H9 (cell line): ENCODE data around the gene PROP1. TPM values are rescaled to one million over a fixed set of nuclear protein-coding genes. Genes with fewer than 3 reads are reported as not detected.

Experiments used
- DNase-seq: peaks from one replicate; pipeline ENCODE4 v3.0.0-alpha.2; 2017
- H2AFZ ChIP-seq: one replicate; pipeline ENCODE4 v1.6.1; 2013; ENCODE audit warnings: mild to moderate bottlenecking, low read length, control low read depth, moderate library complexity
- H2AK5ac ChIP-seq: 2 replicates; pipeline ENCODE4 v1.6.1; 2013; ENCODE audit warnings: low read length, control low read depth, mixed read lengths; ENCODE audit not compliant: insufficient read length
- H2BK120ac ChIP-seq: one replicate; pipeline ENCODE4 v1.6.1; 2013; ENCODE audit warnings: low read depth, mild to moderate bottlenecking, low read length, control low read depth, inconsistent platforms; ENCODE audit not compliant: poor library complexity, severe bottlenecking
- H2BK12ac ChIP-seq: 2 replicates; pipeline ENCODE4 v1.6.1; 2013; ENCODE audit warnings: low read length, control low read depth, mixed read lengths, low read depth; ENCODE audit not compliant: insufficient read length
- H2BK15ac ChIP-seq: 2 replicates; pipeline ENCODE4 v1.6.1; 2013; ENCODE audit warnings: low read depth, low read length, control low read depth
- H2BK20ac ChIP-seq: one replicate; pipeline ENCODE4 v1.6.1; 2013; ENCODE audit warnings: low read depth, mild to moderate bottlenecking, low read length, control low read depth, inconsistent platforms; ENCODE audit not compliant: poor library complexity, severe bottlenecking
- H2BK5ac ChIP-seq: 2 replicates; pipeline ENCODE4 v1.6.1; 2013; ENCODE audit warnings: low read length, control low read depth, mixed read lengths; ENCODE audit not compliant: insufficient read length
- H3K14ac ChIP-seq: 2 replicates; pipeline ENCODE4 v1.6.1; 2013; ENCODE audit warnings: low read length, control low read depth; ENCODE audit not compliant: insufficient read depth
- H3K18ac ChIP-seq: 2 replicates; pipeline ENCODE4 v1.6.1; 2013; ENCODE audit warnings: low read depth, mild to moderate bottlenecking, mixed read lengths, low read length, control low read depth; ENCODE audit not compliant: insufficient read length
- H3K23ac ChIP-seq: 2 replicates; pipeline ENCODE4 v1.6.1; 2013; ENCODE audit warnings: low read length, control low read depth, mixed read lengths, low read depth; ENCODE audit not compliant: insufficient read length
- H3K23me2 ChIP-seq: 2 replicates; pipeline ENCODE4 v1.6.1; 2013; ENCODE audit warnings: low read depth, mild to moderate bottlenecking, mixed read lengths, low read length, control low read depth; ENCODE audit not compliant: insufficient read length, poor library complexity, severe bottlenecking
- H3K27ac ChIP-seq: 2 replicates; pipeline ENCODE4 v1.5.1; 2013; ENCODE audit warnings: low read length, control low read depth, mixed read lengths, low read depth; ENCODE audit not compliant: insufficient read length
- H3K27me3 ChIP-seq: 2 replicates; pipeline ENCODE4 v1.6.1; 2013; ENCODE audit warnings: low read length, control low read depth, inconsistent platforms; ENCODE audit not compliant: insufficient read depth
- H3K4ac ChIP-seq: 2 replicates; pipeline ENCODE4 v1.6.1; 2013; ENCODE audit warnings: low read depth, mild to moderate bottlenecking, control low read depth, inconsistent platforms, low read length, moderate library complexity
- H3K4me1 ChIP-seq: 2 replicates; pipeline ENCODE4 v1.6.1; 2013; ENCODE audit warnings: low read length, control low read depth, inconsistent platforms; ENCODE audit not compliant: insufficient read depth
- H3K4me2 ChIP-seq: 2 replicates; pipeline ENCODE4 v1.6.1; 2013; ENCODE audit warnings: low read length, control low read depth, mixed read lengths; ENCODE audit not compliant: insufficient read length, insufficient read depth
- H3K56ac ChIP-seq: 2 replicates; pipeline ENCODE4 v1.6.1; 2013; ENCODE audit warnings: low read depth, mild to moderate bottlenecking, mixed read lengths, low read length, control low read depth; ENCODE audit not compliant: insufficient read length
- H3K79me1 ChIP-seq: 2 replicates; pipeline ENCODE4 v1.6.1; 2013; ENCODE audit warnings: low read depth, mild to moderate bottlenecking, moderate library complexity, low read length, control low read depth, inconsistent platforms; ENCODE audit not compliant: insufficient read depth, poor library complexity, severe bottlenecking
- H3K79me2 ChIP-seq: 2 replicates; pipeline ENCODE4 v1.6.1; 2013; ENCODE audit warnings: low read length, control low read depth, inconsistent platforms; ENCODE audit not compliant: insufficient read depth
- H3K9ac ChIP-seq: 2 replicates; pipeline ENCODE4 v1.6.1; 2013; ENCODE audit warnings: low read length, control low read depth, mixed read lengths; ENCODE audit not compliant: insufficient read length; ENCODE audit errors: extremely low read depth
- H3K9me3 ChIP-seq: one replicate; pipeline ENCODE4 v1.6.1; 2013; ENCODE audit warnings: low read depth, low read length, inconsistent platforms; ENCODE audit not compliant: control insufficient read depth
- H3T11ph ChIP-seq: one replicate; pipeline ENCODE4 v1.6.1; 2013; ENCODE audit warnings: mild to moderate bottlenecking, low read length, control low read depth, inconsistent platforms
- H4K20me1 ChIP-seq: one replicate; pipeline ENCODE4 v1.6.1; 2013; ENCODE audit not compliant: control insufficient read depth, insufficient read length, insufficient read depth
- H4K5ac ChIP-seq: 2 replicates; pipeline ENCODE4 v1.6.1; 2013; ENCODE audit warnings: low read depth, mild to moderate bottlenecking, mixed read lengths, low read length, control low read depth; ENCODE audit not compliant: insufficient read length
- H4K8ac ChIP-seq: replicated peaks from 2 replicates; pipeline ENCODE4 v1.6.1; 2013; ENCODE audit warnings: low read length, control low read depth, mixed read lengths, low read depth; ENCODE audit not compliant: insufficient read length
- H4K91ac ChIP-seq: 2 replicates; pipeline ENCODE4 v1.6.1; 2013; ENCODE audit warnings: low read depth, mild to moderate bottlenecking, moderate library complexity, mixed read lengths, low read length, control low read depth; ENCODE audit not compliant: insufficient read length
- H3K27ac Mint-ChIP-seq, 3 experiments: 2 replicates in 2 of 3; 3 replicates in 1 of 3; pipeline ENCODE4 v1.8.0; 2020 to 2021; ENCODE audit warnings: mixed read lengths in 3 of 3, mild to moderate bottlenecking in 1 of 3, moderate library complexity in 1 of 3
- H3K27me3 Mint-ChIP-seq: 2 replicates; pipeline ENCODE4 v1.8.0; 2021; ENCODE audit warnings: low read depth, mild to moderate bottlenecking, moderate library complexity, mixed read lengths
- H3K36me3 Mint-ChIP-seq, 3 experiments: 2 replicates in 2 of 3; 3 replicates in 1 of 3; pipeline ENCODE4 v1.8.0; 2020 to 2021; ENCODE audit warnings: low read depth in 3 of 3, mixed read lengths in 3 of 3; ENCODE audit not compliant: insufficient read depth in 1 of 3
- H3K4me1 Mint-ChIP-seq, 2 experiments: 2 replicates each; pipeline ENCODE4 v1.8.0; 2020; ENCODE audit warnings: mixed read lengths in 2 of 2
- H3K4me3 Mint-ChIP-seq, 2 experiments: 2 replicates in 1 of 2; 3 replicates in 1 of 2; pipeline ENCODE4 v1.8.0; 2020 to 2021; ENCODE audit warnings: mild to moderate bottlenecking in 2 of 2, mixed read lengths in 2 of 2, moderate library complexity in 1 of 2
- H3K9me3 Mint-ChIP-seq, 2 experiments: 2 replicates in 1 of 2; 3 replicates in 1 of 2; pipeline ENCODE4 v1.8.0; 2020; ENCODE audit warnings: mild to moderate bottlenecking in 2 of 2, mixed read lengths in 2 of 2, moderate library complexity in 1 of 2
- CTCF ChIP-seq: fragments of 200-600 bp; sonication (generic); conservative IDR thresholded peaks from 3 replicates; pipeline ENCODE4 v1.8.0; 2021; ENCODE audit warnings: antibody characterized with exemption, mild to moderate bottlenecking
- WGBS: extraction: QIAGEN DNeasy Blood & Tissue Kit; methylation state at CpG from one replicate; pipeline ENCODE4 v1.1.7; 2013; ENCODE audit warnings: missing lambda C conversion rate, low lambda C conversion rate, mixed read lengths; ENCODE audit not compliant: insufficient read length; ENCODE audit errors: extremely low coverage; 5-methylcytosine and 5-hydroxymethylcytosine counted together
- total RNA-seq: library from RNA; stranded (reverse); gene quantifications from 2 replicates; pipeline ENCODE4 v1.2.1, GENCODE V29; 2021

Gene PROP1
- total RNA-seq, 1 experiment from 2014 or later = not detected

- no peaks in the 10 kb centered on the region for H3K27me3 ChIP-seq
- DNase-seq = no peak
- H3K79me2 ChIP-seq = no peaks in the 10 kb centered on the region
- no peak overlapping the region for H2AFZ ChIP-seq
- H3K9me3 Mint-ChIP-seq = peaks cover 0 to 4% of the 10 kb centered on the region in 2 experiments; a peak in 2 of 5 replicates
- H3T11ph ChIP-seq = no peak overlapping the region
- no peak overlapping the region for H2BK15ac ChIP-seq
- H3K9ac ChIP-seq = no peak overlapping the region
- no peak overlapping the region for H2BK12ac ChIP-seq
- H3K27me3 Mint-ChIP-seq = no peaks in the 10 kb centered on the region; the same call in 1 of the 2 replicates
- no peak overlapping the region for H3K27ac ChIP-seq
- no peaks in the 10 kb centered on the region for H3K79me1 ChIP-seq
- H3K4me3 Mint-ChIP-seq = no peak overlapping the region
- no peak overlapping the region for H4K8ac ChIP-seq
- no CpG with 5 or more reads among the region's 46 CpGs for WGBS
- no peak overlapping the region for H3K23ac ChIP-seq
- H4K20me1 ChIP-seq = no peaks in the 10 kb centered on the region
- H4K91ac ChIP-seq = no peak overlapping the region
- H2BK20ac ChIP-seq = no peak overlapping the region
- H3K4me1 ChIP-seq = no peaks in the 10 kb centered on the region
- no peak for TF ChIP-seq CTCF
- H3K27ac Mint-ChIP-seq = no peak overlapping the region
- no peak overlapping the region for H4K5ac ChIP-seq
- H3K56ac ChIP-seq = no peak overlapping the region
- H3K18ac ChIP-seq = no peak overlapping the region
- H2AK5ac ChIP-seq = no peak overlapping the region
- H3K4me2 ChIP-seq = no peak overlapping the region
- H3K4ac ChIP-seq = no peak overlapping the region
- H3K4me1 Mint-ChIP-seq = peaks cover 13 to 18% of the 10 kb centered on the region in 2 experiments
- H2BK120ac ChIP-seq = no peak overlapping the region
- H2BK5ac ChIP-seq = no peak overlapping the region
- H3K14ac ChIP-seq = no peak overlapping the region
- H3K36me3 Mint-ChIP-seq = no peaks in the 10 kb centered on the region; a peak in 1 of 7 replicates
- H3K9me3 ChIP-seq = no peaks in the 10 kb centered on the region
- no peaks in the 10 kb centered on the region for H3K23me2 ChIP-seq
Measured at GRCh38 chr5:177983763-177984583, 12.1 kb downstream of the PROP1 start.
